Duodenal mucosa (tissue), 2 donors: ENCODE data around the gene CRCP.
"Not testable (repeated sequence)": the region's sequence is repeated elsewhere in the genome, so short reads cannot be mapped to it uniquely, and the experiment has no call there.

ENCODE experiments used
- H3K27ac ChIP-seq: one replicate; pipeline ENCODE4 v1.7.0; 2013; ENCODE audit warnings: low read depth, low read length
- H3K27me3 ChIP-seq, 2 donors: one replicate each; pipeline ENCODE4 v1.7.0; 2013; ENCODE audit warnings: low read length in 2 of 2, control low read depth in 1 of 2; ENCODE audit not compliant: insufficient read depth in 2 of 2, control insufficient read depth in 1 of 2
- H3K36me3 ChIP-seq, 2 donors: one replicate each; pipeline ENCODE4 v1.7.0; 2013; ENCODE audit warnings: low read length in 2 of 2, control low read depth in 1 of 2; ENCODE audit not compliant: insufficient read depth in 2 of 2, control insufficient read depth in 1 of 2
- H3K4me1 ChIP-seq, 2 donors: one replicate each; pipeline ENCODE4 v1.7.0; 2013; ENCODE audit warnings: low read length in 2 of 2, control low read depth in 1 of 2; ENCODE audit not compliant: insufficient read depth in 2 of 2, control insufficient read depth in 1 of 2
- H3K4me3 ChIP-seq, 2 donors: one replicate each; pipeline ENCODE4 v1.7.0; 2013; ENCODE audit warnings: low read length in 2 of 2, low read depth in 1 of 2
- H3K9ac ChIP-seq, 2 donors: one replicate each; pipeline ENCODE4 v1.7.0; 2013; ENCODE audit warnings: low read length in 2 of 2, low read depth in 1 of 2
- H3K9me3 ChIP-seq, 2 donors: one replicate each; pipeline ENCODE4 v1.7.0; 2013; ENCODE audit warnings: low read length in 2 of 2, control low read depth in 1 of 2; ENCODE audit not compliant: control insufficient read depth in 1 of 2

Gene CRCP

DNA sequence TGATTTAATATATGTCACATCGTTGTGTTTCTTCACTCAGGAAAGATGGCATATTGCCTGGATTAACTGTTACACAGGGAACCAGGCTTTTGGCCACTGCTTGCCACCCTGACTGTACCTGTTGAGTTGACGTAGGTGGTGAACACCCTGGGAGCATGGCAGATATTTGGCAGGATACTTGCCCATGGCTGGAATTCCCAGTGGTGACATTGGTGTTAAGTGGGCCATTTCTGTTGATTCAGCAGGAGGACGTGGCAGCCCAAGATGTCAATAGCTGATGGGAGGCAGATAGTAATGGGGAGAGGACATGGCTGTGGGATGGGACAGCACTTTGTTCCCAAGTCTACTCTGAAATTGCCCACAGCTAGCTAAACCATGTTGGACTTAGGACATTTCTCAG, 12.5 kb downstream of the CRCP start:
- H3K36me3 ChIP-seq, result peaks cover 4 to 16% of the 10 kb centered on the region in 2 donors
- H3K4me1 ChIP-seq, H3K27me3 ChIP-seq, H3K9ac ChIP-seq, H3K4me3 ChIP-seq, H3K9me3 ChIP-seq, H3K27ac ChIP-seq: not testable (repeated sequence)

DNA sequence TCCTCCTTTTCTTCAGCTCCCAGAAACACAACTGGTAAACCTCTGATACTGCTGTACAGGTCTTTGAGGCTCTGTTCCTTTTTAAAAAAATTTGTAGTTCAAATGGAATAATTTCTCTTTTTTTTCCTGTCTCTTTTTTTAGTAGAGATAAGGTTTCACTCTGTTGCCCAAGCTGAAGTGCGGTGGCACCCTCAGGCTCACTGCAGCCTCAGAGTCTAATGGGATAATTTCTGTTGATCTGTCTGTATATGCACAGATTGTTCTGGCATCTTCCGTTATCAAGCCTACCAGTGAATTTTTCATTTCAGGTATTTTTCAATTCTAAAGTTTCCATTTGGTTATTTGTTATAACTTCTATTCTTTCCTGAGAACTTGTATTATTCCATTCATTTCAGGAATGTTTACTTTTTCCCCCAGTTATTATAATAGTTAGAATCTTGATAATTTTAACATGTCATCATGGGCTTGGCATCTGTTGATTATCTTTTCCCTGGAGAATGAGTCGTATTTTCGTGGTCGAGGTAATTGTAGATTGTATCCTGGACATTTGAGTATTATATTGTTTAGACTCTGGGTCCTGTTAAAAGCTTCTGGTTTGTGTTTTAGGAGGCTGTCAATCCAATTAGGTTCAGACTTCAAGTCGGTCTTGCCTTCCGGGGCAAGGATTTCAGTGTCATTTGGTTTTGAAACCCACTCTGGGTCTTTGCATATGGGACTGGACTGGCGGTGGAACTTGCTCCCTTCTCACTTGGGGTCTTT, 24.5 kb downstream of the CRCP start:
- Histone ChIP-seq H3K9me3 (no peaks in the 10 kb centered on the region), H3K27ac (no peak overlapping the region), H3K9ac (no peak overlapping the region), H3K27me3 (no peaks in the 10 kb centered on the region), H3K4me1 (no peaks in the 10 kb centered on the region), H3K4me3 (no peak overlapping the region), H3K36me3 (peaks cover 7 to 49% of the 10 kb centered on the region in 2 donors)

DNA sequence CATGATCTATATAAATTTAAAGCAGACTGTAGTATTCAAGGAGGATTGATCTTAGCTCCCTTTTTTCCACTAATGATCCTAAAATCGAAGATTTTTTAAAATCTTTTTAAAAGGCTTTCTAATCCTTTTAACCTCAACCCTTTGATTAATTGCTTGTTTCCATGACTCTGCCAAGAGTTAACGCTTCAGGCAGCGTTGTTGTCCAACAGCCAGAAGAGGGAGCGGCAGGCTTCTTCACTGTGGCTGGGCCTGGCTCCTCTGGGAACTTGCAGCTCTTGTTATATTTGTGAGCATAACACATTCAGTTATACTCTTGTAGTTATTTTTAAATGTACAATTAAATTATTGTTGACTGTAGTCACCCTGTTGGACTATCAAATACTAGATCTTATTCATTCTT, 26.3 kb downstream of the CRCP start:
- H3K4me1 ChIP-seq, result no peaks in the 10 kb centered on the region
- no peak overlapping the region for H3K9ac ChIP-seq
- no peaks in the 10 kb centered on the region for H3K27me3 ChIP-seq
- no peak overlapping the region for H3K4me3 ChIP-seq
- no peak overlapping the region for H3K27ac ChIP-seq
- peaks cover 3 to 56% of the 10 kb centered on the region in 2 donors for H3K36me3 ChIP-seq
- H3K9me3 ChIP-seq, result no peaks in the 10 kb centered on the region

DNA sequence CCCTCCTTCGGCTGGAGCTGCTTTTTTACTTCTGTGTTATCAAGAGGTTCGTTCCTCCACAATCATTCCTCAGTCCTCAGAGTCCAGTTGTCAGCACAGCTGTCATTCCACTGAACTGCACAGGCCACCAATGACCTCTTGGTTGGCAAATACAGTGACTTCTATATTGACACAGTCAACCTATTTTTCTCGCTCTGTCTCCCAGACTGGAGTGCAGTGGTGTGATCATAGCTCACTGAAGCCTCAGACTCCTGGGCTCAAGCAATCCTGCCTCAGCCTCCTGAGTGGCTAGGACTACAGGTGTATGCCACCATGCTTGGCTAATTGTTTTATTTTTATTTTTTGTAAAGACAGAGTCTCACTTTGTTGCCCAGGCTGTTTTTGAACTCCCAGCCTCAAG, 27.7 kb downstream of the CRCP start:
- H3K27me3 ChIP-seq, result no peaks in the 10 kb centered on the region
- no peaks in the 10 kb centered on the region for H3K9me3 ChIP-seq
- H3K4me3 ChIP-seq, result no peak overlapping the region
- peaks cover 7 to 62% of the 10 kb centered on the region in 2 donors for H3K36me3 ChIP-seq
- no peak overlapping the region for H3K9ac ChIP-seq
- no peaks in the 10 kb centered on the region for H3K4me1 ChIP-seq
- no peak overlapping the region for H3K27ac ChIP-seq

DNA sequence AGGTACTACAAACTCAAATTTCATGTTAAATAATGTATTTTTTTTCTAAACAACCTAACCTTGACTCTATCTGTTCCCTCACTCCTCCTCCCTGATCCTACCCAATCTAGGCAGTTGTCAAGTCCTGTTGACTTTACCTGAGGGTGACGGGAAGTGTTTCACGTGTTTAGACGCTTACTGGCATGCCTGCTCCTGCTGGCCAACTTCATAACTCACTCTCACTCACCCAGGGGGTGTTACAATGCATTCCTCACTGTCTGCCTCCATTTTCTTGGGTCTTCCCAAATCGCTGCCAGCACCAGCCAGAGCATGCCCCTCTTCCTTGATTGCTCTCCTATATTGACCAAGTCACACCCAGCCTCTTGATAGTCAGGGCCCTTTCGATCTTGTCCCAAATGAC, 28.3 kb downstream of the CRCP start:
- no peak overlapping the region for H3K9ac ChIP-seq
- H3K4me3 ChIP-seq, result no peak overlapping the region
- H3K36me3 ChIP-seq, result peaks cover 7 to 68% of the 10 kb centered on the region in 2 donors
- no peaks in the 10 kb centered on the region for H3K4me1 ChIP-seq
- H3K9me3 ChIP-seq, result no peaks in the 10 kb centered on the region
- H3K27me3 ChIP-seq, result no peaks in the 10 kb centered on the region
- H3K27ac ChIP-seq, result no peak overlapping the region

DNA sequence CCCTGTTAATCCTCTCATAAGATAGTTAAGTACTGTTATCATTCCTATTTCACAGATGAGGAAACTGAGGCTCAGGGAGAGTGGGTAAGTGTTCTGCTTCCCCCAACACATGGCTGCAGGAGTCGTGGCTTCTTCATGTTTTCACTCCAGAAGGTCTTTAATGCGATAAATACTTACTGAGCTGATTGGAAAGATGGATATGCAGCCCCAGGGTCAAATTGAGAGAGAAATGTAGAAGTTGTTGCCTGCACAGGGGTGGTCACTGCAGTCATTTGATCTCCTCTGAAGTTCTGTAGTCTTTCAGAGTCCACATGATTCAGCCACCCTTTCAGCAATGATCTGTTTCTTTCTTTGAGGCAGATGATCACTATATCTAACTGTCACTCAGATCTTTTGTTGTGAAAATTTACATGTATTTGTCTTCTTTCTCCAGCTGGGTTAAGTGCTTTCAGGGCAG, 29.3 kb downstream of the CRCP start:
- peaks cover 0 to 4% of the 10 kb centered on the region in 2 donors for H3K4me1 ChIP-seq
- peaks cover 7 to 68% of the 10 kb centered on the region in 2 donors for H3K36me3 ChIP-seq
- H3K27ac ChIP-seq, result no peak overlapping the region
- H3K9me3 ChIP-seq, result no peaks in the 10 kb centered on the region
- H3K27me3 ChIP-seq, result no peaks in the 10 kb centered on the region
- H3K4me3 ChIP-seq, result no peak overlapping the region
- no peak overlapping the region for H3K9ac ChIP-seq

DNA sequence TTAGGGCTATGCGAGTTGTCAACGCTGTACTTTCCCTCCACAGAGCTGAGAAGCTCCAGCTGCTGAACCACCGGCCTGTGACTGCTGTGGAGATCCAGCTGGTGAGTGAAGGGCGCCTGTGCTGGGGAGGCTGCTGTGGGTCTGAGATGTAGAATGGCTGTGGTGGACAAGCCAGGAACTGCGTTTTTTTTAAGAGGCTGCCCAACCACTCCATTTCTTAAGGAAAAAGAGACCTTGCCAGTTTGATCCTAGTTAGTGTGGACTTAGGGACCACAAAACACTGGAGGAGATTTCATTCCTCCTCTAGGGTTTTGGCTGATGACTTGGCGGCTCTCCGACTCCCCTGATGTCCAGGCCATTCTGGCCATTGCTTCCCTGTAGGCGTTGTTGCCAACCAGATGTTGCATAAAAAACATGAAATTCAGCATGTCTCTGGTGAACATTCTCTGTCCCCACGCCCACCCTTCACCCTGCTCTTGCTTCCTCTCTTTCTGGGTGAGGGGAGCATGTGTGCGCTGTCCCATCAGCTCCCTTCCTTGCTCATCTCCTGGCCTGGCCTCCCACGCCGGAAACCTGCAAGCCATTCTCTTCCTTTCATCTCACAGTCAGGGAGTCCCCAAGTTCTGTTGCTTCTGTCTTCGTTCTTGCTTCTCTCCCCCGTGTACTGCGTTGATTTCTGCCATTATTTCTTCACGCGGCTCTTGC, 30.9 kb downstream of the CRCP start:
- Histone ChIP-seq H3K9ac (no peak overlapping the region), H3K4me3 (no peak overlapping the region), H3K27ac (no peak overlapping the region), H3K4me1 (peaks cover 4 to 6% of the 10 kb centered on the region in 2 donors), H3K36me3 (peaks cover 7 to 63% of the 10 kb centered on the region in 2 donors), H3K9me3 (no peaks in the 10 kb centered on the region), H3K27me3 (no peaks in the 10 kb centered on the region)

DNA sequence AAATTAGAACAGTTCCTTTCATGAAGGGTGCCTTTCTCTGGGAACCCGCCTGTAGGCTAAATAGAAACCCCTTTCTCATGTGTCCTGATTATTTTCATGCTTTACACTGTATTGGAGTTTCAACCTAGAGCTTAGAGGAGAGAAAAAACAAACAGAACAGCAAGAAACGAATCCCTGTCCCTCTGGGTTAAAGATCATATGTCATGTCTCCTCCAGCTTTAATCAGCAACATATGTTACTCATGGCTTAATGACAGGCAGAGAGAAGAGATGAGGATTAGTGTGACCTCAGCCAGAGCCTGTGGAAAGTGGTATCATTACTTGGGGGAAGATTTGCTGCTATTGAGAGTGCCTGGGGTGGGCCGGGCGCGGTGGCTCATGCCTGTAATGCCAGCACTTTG, 32.1 kb downstream of the CRCP start:
- no peak overlapping the region for H3K27ac ChIP-seq
- H3K27me3 ChIP-seq, result no peaks in the 10 kb centered on the region
- H3K4me1 ChIP-seq, result peaks cover 7 to 12% of the 10 kb centered on the region in 2 donors
- no peaks in the 10 kb centered on the region for H3K9me3 ChIP-seq
- H3K9ac ChIP-seq, result no peak overlapping the region
- H3K36me3 ChIP-seq, result peaks cover 5 to 68% of the 10 kb centered on the region in 2 donors
- no peak overlapping the region for H3K4me3 ChIP-seq

DNA sequence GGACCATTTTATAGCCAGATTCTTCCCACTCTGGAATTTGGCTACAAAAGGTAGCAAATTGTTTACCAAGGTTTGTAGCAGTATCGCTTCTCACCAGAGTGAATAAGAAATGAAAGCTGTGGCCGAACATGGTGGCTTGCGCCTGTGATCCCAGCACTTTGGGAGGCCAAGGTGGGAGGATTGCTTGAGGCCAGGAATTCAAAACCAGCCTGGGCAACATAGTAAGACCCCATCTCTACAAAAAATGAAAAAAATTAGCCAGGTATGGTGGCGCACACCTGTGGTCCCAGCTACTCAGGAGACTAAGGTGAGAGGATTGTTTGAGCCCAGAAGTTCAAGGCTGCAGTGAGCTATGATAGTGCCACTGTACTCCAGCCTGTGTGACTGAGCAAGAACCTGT, 33.0 kb downstream of the CRCP start:
- not testable (repeated sequence) for H3K27ac ChIP-seq, H3K9ac ChIP-seq, H3K9me3 ChIP-seq, H3K27me3 ChIP-seq, H3K4me3 ChIP-seq
- Histone ChIP-seq H3K4me1 (peaks cover 7 to 12% of the 10 kb centered on the region in 2 donors), H3K36me3 (peaks cover 13 to 67% of the 10 kb centered on the region in 2 donors)

DNA sequence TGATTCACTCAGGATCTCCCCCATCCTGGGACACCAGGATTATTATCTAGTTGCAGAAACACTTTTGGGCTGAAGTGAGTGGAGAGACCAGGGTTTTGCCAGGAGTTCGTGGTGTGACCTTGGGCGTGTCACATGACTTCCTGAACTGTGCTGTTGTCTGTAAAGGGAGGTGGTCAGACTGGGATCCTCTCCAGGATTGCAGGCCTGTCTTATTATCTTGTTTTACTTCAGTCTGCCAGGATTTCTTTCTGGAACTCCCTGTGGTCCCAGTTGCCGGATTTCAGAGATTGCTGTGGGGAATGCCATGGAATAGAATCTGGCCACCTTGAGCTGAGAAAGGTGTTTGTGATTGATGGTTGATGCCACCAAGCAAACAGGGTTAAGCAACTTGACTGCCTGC, 35.8 kb downstream of the CRCP start:
- Histone ChIP-seq H3K4me3 (no peak overlapping the region), H3K27ac (no peak overlapping the region), H3K9ac (no peak overlapping the region), H3K36me3 (peaks cover 17 to 54% of the 10 kb centered on the region in 2 donors), H3K9me3 (no peaks in the 10 kb centered on the region), H3K27me3 (no peaks in the 10 kb centered on the region), H3K4me1 (peaks cover 7 to 12% of the 10 kb centered on the region in 2 donors)
